Gastrocnemius medialis (tissue), 4 donors: Measurements from ENCODE around the gene KMT2E. TPM values are rescaled to one million over a fixed set of nuclear protein-coding genes. Genes with fewer than 3 reads are reported as not detected.
"Not testable (repeated sequence)": the region's sequence is repeated elsewhere in the genome, so short reads cannot be mapped to it uniquely, and the experiment has no call there.

Source experiments
- ATAC-seq, 2 donors: fragments of 150-250 bp; one replicate each; pipeline ENCODE4 v1.9.1; 2016
- DNase-seq, 2 donors: peaks; one replicate each; pipeline ENCODE4 v3.0.0-alpha.2; 2019
- H3K27ac ChIP-seq, 4 donors: fragments of 200-600 bp; sonication (generic); 1 replicate in 1 of 4; 2 replicates in 3 of 4; pipeline ENCODE4 v1.5.1; 2016 to 2018; ENCODE audit warnings: mild to moderate bottlenecking in 2 of 4, moderate library complexity in 1 of 4
- H3K27me3 ChIP-seq, 3 donors: fragments of 200-600 bp; sonication (generic) in 2 of 3; 1 replicate in 1 of 3; 2 replicates in 2 of 3; pipeline versions ENCODE4 v1.5.1 to v1.6.0; 2016 to 2019; ENCODE audit warnings: mild to moderate bottlenecking in 1 of 3, moderate library complexity in 1 of 3
- H3K36me3 ChIP-seq, 2 donors: fragments of 200-600 bp; sonication (generic) in 1 of 2; one replicate each; pipeline ENCODE4 v1.5.1; 2017 to 2018
- H3K4me1 ChIP-seq, 2 donors: fragments of 200-600 bp; sonication (generic) in 1 of 2; one replicate each; pipeline ENCODE4 v1.5.1; 2016 to 2017; ENCODE audit warnings: mild to moderate bottlenecking in 2 of 2
- H3K4me3 ChIP-seq, 4 donors: fragments of 200-600 bp; sonication (generic) in 3 of 4; 1 replicate in 1 of 4; 2 replicates in 3 of 4; pipeline ENCODE4 v1.5.1; 2016 to 2019; ENCODE audit warnings: mild to moderate bottlenecking in 2 of 4
- H3K9me3 ChIP-seq, 3 donors: fragments of 200-600 bp; sonication (generic) in 2 of 3; 1 replicate in 1 of 3; 2 replicates in 2 of 3; pipeline ENCODE4 v1.5.1; 2016 to 2019
- POLR2A ChIP-seq, 2 donors: fragments of 450-650 bp; IDR thresholded peaks; one replicate each; pipeline ENCODE4 v1.6.1; 2017; ENCODE audit warnings: antibody characterized with exemption in 2 of 2, mild to moderate bottlenecking in 2 of 2, moderate library complexity in 2 of 2
- in situ Hi-C, 4 donors: fragments of 200-750 bp; cut with MboI; loops; one replicate each; pipeline versions ENCODE4 v1.15.0 to v1.8.0; 2017; ENCODE audit warnings: low sequenced_read_pairs in 4 of 4
- intact Hi-C: fragments of 100-400 bp; cut with DNase I; formaldehyde crosslinking; loops from one replicate; pipeline ENCODE4 v1.15.1; 2023; ENCODE audit warnings: low total_unique reads
- total RNA-seq, 4 donors: library from RNA; depleted of rRNA; stranded (reverse); fragments of >200 nt; gene quantifications; one replicate each; pipeline versions ENCODE4 v1.1.0 to v1.2.3, GENCODE V29; 2016
- TF ChIP-seq, protein P1 (sequence below), 5 experiments: fragments of 450-650 bp in 3 of 5; fragments of 200-600 bp in 2 of 5; sonication (generic) in 2 of 5; IDR thresholded peaks in 4 of 5; conservative IDR thresholded peaks in 1 of 5; 1 replicate in 4 of 5; 2 replicates in 1 of 5; pipeline ENCODE4 v1.5.1; 2016 to 2019; ENCODE audit warnings: antibody characterized with exemption in 5 of 5, mild to moderate bottlenecking in 3 of 5, moderate library complexity in 3 of 5

Gene KMT2E
- total RNA-seq, 4 donors from 2014 or later: 29.7 to 72.1 (median 38.0) TPM

DNA sequence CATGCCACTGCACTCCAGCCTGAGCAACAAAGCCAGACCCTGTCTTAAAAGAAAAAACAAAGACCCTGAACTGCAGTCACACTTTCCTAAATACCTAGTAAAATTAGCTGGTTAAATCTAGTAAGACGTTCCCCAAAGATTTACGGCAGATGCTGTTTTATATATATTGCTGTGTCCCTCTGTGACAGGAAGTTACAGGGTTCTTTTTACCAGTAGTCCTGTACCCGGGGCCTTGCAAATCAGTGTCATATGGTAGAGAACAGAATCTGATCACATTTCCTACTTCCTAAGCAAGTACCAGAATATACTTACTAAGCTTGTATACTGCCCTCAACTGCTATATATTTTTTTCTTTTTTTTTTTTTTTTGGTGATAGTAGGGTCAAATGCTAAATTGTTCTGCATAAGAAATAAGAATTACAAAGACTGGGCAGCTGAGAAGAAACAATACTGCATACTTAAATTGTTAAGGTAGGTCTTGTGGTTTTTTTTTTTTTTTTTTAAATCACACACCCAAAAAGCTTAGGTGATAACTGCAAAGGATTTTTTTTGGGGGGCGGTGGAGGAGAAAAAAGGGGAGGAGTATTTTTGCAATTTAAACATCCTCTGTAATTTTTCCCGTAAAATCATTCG lies 27.3 kb upstream of the KMT2E start:
- no peaks in the 10 kb centered on the region for H3K36me3 ChIP-seq
- no peak for ATAC-seq
- no peak for TF ChIP-seq POLR2A (IDR thresholded peaks at IDR 0.05)
- TF ChIP-seq, protein P1, sequence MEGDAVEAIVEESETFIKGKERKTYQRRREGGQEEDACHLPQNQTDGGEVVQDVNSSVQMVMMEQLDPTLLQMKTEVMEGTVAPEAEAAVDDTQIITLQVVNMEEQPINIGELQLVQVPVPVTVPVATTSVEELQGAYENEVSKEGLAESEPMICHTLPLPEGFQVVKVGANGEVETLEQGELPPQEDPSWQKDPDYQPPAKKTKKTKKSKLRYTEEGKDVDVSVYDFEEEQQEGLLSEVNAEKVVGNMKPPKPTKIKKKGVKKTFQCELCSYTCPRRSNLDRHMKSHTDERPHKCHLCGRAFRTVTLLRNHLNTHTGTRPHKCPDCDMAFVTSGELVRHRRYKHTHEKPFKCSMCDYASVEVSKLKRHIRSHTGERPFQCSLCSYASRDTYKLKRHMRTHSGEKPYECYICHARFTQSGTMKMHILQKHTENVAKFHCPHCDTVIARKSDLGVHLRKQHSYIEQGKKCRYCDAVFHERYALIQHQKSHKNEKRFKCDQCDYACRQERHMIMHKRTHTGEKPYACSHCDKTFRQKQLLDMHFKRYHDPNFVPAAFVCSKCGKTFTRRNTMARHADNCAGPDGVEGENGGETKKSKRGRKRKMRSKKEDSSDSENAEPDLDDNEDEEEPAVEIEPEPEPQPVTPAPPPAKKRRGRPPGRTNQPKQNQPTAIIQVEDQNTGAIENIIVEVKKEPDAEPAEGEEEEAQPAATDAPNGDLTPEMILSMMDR (IDR thresholded peaks at IDR 0.05 in 4 of 5, conservative IDR thresholded peaks at IDR 0.05 in 1 of 5): no peak
- H3K27ac ChIP-seq: no peak overlapping the region
- in situ Hi-C loops (loop anchor here in 3 of 4 donors (10.0 to 25.0 kb wide), 3 partner anchors 48 to 1126 kb away; partner anchors contain the start of gene SYPL1 (in 1 of the 3)), intact Hi-C loops (no loop called here)
- no peak for DNase-seq
- H3K4me1 ChIP-seq: peaks cover 17 to 26% of the 10 kb centered on the region in 2 donors
- no peaks in the 10 kb centered on the region for H3K9me3 ChIP-seq
- no peak overlapping the region for H3K4me3 ChIP-seq
- H3K27me3 ChIP-seq: no peaks in the 10 kb centered on the region

DNA sequence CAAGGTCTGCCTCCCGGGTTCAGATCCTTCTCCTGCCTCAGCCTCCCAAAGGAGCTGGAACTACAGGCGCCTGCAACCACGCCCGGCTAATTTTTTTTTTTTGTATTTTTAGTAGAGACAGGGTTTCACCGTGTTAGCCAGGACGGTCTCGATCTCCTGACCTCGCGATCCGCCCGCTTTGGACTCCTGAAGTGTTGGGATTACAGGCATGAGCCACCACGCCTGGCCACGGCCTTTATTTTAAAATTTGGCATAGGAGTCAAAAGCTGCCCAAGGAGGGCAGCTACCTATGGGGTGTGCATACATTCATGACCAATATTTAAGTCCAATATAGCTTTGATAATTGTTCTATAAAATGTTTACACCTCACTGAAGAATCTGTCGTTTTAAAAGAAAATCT lies 26.6 kb upstream of the KMT2E start:
- H3K36me3 ChIP-seq, H3K9me3 ChIP-seq, H3K27me3 ChIP-seq, ATAC-seq, H3K4me3 ChIP-seq, intact Hi-C loops, DNase-seq, H3K27ac ChIP-seq: not testable (repeated sequence)
- H3K4me1 ChIP-seq: peaks cover 15 to 25% of the 10 kb centered on the region in 2 donors
- in situ Hi-C loops: loop anchor here in 3 of 4 donors (10.0 to 25.0 kb wide), 3 partner anchors 47 to 1125 kb away; partner anchors contain the start of gene SYPL1 (in 1 of the 3)

DNA sequence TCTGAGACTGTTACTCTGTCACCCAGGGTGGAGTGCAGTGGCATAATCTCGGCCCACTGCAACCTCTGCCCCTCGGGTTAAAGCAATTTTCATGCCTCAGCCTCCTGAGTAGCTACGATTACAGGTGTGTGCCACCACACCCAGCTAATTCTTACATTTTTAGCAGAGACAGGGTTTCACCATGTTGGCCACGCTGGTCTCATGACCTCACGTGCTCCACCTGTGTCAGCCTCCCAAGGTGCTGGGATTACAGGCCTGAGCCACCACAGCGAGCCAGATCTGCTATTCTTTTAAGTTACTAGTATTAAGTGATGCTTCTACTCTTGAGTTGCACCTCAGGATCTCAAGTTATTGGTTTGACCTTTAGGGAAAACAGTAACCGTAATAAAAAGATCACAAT lies 23.0 kb upstream of the KMT2E start:
- Histone ChIP-seq H3K4me1 (peaks cover 41 to 49% of the 10 kb centered on the region in 2 donors), H3K27me3 (no peaks in the 10 kb centered on the region), H3K36me3 (no peaks in the 10 kb centered on the region), H3K9me3 (no peaks in the 10 kb centered on the region), H3K4me3 (no peak overlapping the region), H3K27ac (no peak overlapping the region)
- no peak for TF ChIP-seq POLR2A (IDR thresholded peaks at IDR 0.05)
- TF ChIP-seq, protein P1 (IDR thresholded peaks at IDR 0.05 in 4 of 5, conservative IDR thresholded peaks at IDR 0.05 in 1 of 5): no peak
- intact Hi-C loops: no loop called here
- ATAC-seq (no peak), DNase-seq (no peak)
- in situ Hi-C loops: loop anchor here in 2 of 4 donors (25.0 kb wide), 2 partner anchors 346 to 1121 kb away; partner anchors contain the start of gene SYPL1 (in 1 of the 2)

DNA sequence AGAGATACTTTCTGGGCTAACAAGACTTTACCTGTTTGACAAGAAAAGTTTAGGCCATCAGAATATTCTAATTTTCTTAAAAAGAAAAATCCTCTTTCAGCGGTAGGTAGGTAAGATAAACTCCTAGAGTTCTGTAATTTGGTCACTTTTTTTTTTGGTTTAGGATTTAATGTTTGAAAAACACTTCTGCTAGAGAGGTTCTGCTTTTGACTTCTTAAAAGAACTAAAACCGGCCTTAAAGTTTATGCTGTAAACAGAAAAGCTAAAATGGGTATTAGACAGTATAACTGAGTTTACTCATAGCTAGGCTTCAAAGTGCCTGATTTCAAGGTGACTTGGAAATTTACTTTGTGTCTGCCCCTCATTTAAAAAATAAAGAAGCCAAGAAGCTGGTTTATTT lies 21.7 kb upstream of the KMT2E start:
- Histone ChIP-seq H3K9me3 (no peaks in the 10 kb centered on the region), H3K27me3 (no peaks in the 10 kb centered on the region), H3K27ac (no peak overlapping the region), H3K4me3 (no peak overlapping the region), H3K36me3 (no peaks in the 10 kb centered on the region), H3K4me1 (peaks cover 54 to 63% of the 10 kb centered on the region in 2 donors)
- no peak for DNase-seq
- TF ChIP-seq, protein P1 (IDR thresholded peaks at IDR 0.05 in 4 of 5, conservative IDR thresholded peaks at IDR 0.05 in 1 of 5): no peak
- TF ChIP-seq POLR2A (IDR thresholded peaks at IDR 0.05): no peak
- intact Hi-C loops (no loop called here), in situ Hi-C loops (loop anchor here in 2 of 4 donors (25.0 kb wide), 2 partner anchors 345 to 1120 kb away; partner anchors contain the start of gene SYPL1 (in 1 of the 2))
- no peak for ATAC-seq

DNA sequence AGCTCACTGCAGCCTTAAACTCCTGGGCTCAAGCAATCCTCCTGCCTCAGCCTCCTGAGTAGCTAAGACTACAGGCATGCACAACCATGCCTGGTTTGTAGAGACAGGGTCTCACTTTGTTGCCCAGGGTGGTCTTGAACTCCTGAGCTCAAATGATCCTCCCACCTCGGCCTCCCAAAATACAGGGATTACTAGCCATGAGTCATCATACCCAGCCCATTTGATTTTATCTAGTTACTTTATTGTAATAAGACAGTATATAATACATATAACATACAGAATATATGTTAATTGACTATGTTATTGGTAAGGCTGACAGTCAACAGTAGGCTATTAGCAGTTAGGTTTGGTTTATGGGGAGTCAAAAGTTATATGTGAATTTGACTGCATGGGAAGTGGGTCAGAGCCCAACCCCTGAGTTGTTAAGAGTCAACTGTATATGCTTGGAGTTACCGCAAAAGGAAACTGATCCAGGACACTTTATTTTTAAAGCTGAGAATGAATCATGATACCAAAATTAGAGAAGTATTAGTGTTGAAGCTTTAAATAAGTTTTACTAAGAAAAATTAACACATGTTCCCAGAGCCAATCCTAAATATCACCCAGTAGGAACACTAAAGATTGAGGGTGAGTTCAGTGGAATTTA lies 20.7 kb upstream of the KMT2E start:
- intact Hi-C loops: no loop called here
- Histone ChIP-seq H3K9me3 (no peaks in the 10 kb centered on the region), H3K4me3 (no peak overlapping the region), H3K27ac (no peak overlapping the region), H3K36me3 (no peaks in the 10 kb centered on the region), H3K27me3 (no peaks in the 10 kb centered on the region), H3K4me1 (peaks cover 63 to 73% of the 10 kb centered on the region in 2 donors)
- in situ Hi-C loops: loop anchor here in 2 of 4 donors (25.0 kb wide), 2 partner anchors 344 to 1119 kb away; partner anchors contain the start of gene SYPL1 (in 1 of the 2)
- ATAC-seq (peak; percentile 96 to 97), DNase-seq (peak in 1 of 2 donors; percentile 16)
- TF ChIP-seq POLR2A (IDR thresholded peaks at IDR 0.05): no peak
- TF ChIP-seq, protein P1 (IDR thresholded peaks at IDR 0.05 in 4 of 5, conservative IDR thresholded peaks at IDR 0.05 in 1 of 5): no peak
